HCT116 (cell line): Measurements from ENCODE around the gene HOXB3. TPM values are rescaled to one million over a fixed set of nuclear protein-coding genes. Genes with fewer than 3 reads are reported as not detected.

Source experiments
- ATAC-seq: fragments of 200-7000 bp; cut with Tn5 transposase; 2 replicates; pipeline ENCODE4 v1.9.1; 2020; ENCODE audit warnings: mild to moderate bottlenecking, moderate library complexity
- BruUV-seq: library from RNA; stranded (reverse); fragments of 400-500 nt; replicated peaks from 2 replicates; lab custom pipeline; 2021; lab: Mats Ljungman, UMichigan
- CTCF ChIA-PET: fragments of 300-600 bp; sonication (Branson Sonifier 250); formaldehyde crosslinking; loops from one replicate; lab custom pipeline; 2021; ENCODE audit warnings: antibody characterized with exemption; lab: Charles Lee
- POLR2A ChIA-PET: fragments of 300-600, 350-600 bp; sonication (Branson Sonifier 250); formaldehyde crosslinking; loops from one replicate; lab custom pipeline; 2021; ENCODE audit warnings: antibody characterized with exemption; lab: Charles Lee
- RAD21 ChIA-PET, 2 experiments: fragments of 300-600 bp; sonication (Branson Sonifier 250); formaldehyde crosslinking; loops; one replicate each; lab custom pipeline; 2023; ENCODE audit warnings: low total read pairs in 2 of 2; ENCODE audit not compliant: uncharacterized antibody in 2 of 2, unreplicated experiment in 2 of 2, low non-redundant PET in 1 of 2; lab: Charles Lee
- DNase-seq: peaks from one replicate; pipeline ENCODE4 v3.0.0-alpha.2; 2010; ENCODE audit warnings: low read depth, low spot score
- H2AFZ ChIP-seq: fragments of 200-600 bp; shearing (Covaris generic), sonication (generic); 2 replicates; pipeline ENCODE4 v1.6.1; 2017; ENCODE audit warnings: low read depth, mixed run types, mixed read lengths, antibody characterized with exemption, low read length; ENCODE audit not compliant: poor library complexity, severe bottlenecking
- H3K27ac ChIP-seq: 2 replicates; pipeline ENCODE4 v1.5.1; 2012; ENCODE audit warnings: low read depth, low read length
- H3K27me3 ChIP-seq: fragments of 200-600 bp; sonication (generic); 2 replicates; pipeline ENCODE4 v1.6.1; 2016; ENCODE audit warnings: mixed run types, low read length, mixed read lengths; ENCODE audit not compliant: insufficient read depth
- H3K36me3 ChIP-seq, 2 experiments: fragments of 200-500 bp in 1 of 2; fragments of 200-600 bp in 1 of 2; sonication (Bioruptor generic) in 1 of 2; sonication (generic) in 1 of 2; 2 replicates each; pipeline versions ENCODE4 v1.5.1 to v1.6.1; 2014 to 2016; ENCODE audit warnings: low read length in 2 of 2, inconsistent platforms in 1 of 2, mixed read lengths in 1 of 2, mixed run types in 1 of 2; ENCODE audit not compliant: insufficient read depth in 2 of 2, control insufficient read depth in 1 of 2
- H3K4me1 ChIP-seq, 2 experiments: fragments of 200-600 bp in 1 of 2; sonication (generic) in 1 of 2; 2 replicates each; pipeline versions ENCODE4 v1.5.1 to v1.6.1; 2012 to 2017; ENCODE audit warnings: low read length in 2 of 2, inconsistent platforms in 1 of 2, mild to moderate bottlenecking in 1 of 2, mixed read lengths in 1 of 2, mixed run types in 1 of 2, moderate library complexity in 1 of 2; ENCODE audit not compliant: insufficient read depth in 2 of 2, control insufficient read depth in 1 of 2
- H3K4me2 ChIP-seq: fragments of 200-600 bp; sonication (generic); 2 replicates; pipeline ENCODE4 v1.6.1; 2017; ENCODE audit warnings: mixed run types, low read length, mixed read lengths
- H3K4me3 ChIP-seq, 2 experiments: fragments of 200-600 bp in 1 of 2; sonication (generic) in 1 of 2; replicated peaks in 1 of 2; 2 replicates each; pipeline ENCODE4 v1.5.1; 2011 to 2016; ENCODE audit warnings: low read length in 2 of 2, control low read depth in 1 of 2, low read depth in 1 of 2, mild to moderate bottlenecking in 1 of 2, mixed read lengths in 1 of 2, mixed run types in 1 of 2
- H3K79me2 ChIP-seq: fragments of 200-600 bp; sonication (generic); 2 replicates; pipeline ENCODE4 v1.6.1; 2017; ENCODE audit warnings: mild to moderate bottlenecking, mixed run types, low read length, moderate library complexity, mixed read lengths; ENCODE audit not compliant: insufficient read depth
- H3K9ac ChIP-seq: fragments of 200-600 bp; sonication (generic); 2 replicates; pipeline ENCODE4 v1.6.1; 2016; ENCODE audit warnings: low read length, mixed read lengths
- H3K9me2 ChIP-seq: fragments of 200-600 bp; sonication (generic), shearing (Covaris generic); 2 replicates; pipeline ENCODE4 v1.6.1; 2017; ENCODE audit warnings: mixed run types, mild to moderate bottlenecking, moderate library complexity; ENCODE audit not compliant: insufficient read depth
- H3K9me3 ChIP-seq, 2 experiments: fragments of 200-500 bp in 1 of 2; fragments of 200-600 bp in 1 of 2; sonication (Bioruptor generic) in 1 of 2; sonication (generic) in 1 of 2; 2 replicates each; pipeline ENCODE4 v1.6.1; 2014 to 2017; ENCODE audit warnings: low read length in 2 of 2, mixed read lengths in 2 of 2, inconsistent platforms in 1 of 2, low read depth in 1 of 2, mild to moderate bottlenecking in 1 of 2, mixed run types in 1 of 2, moderate library complexity in 1 of 2; ENCODE audit not compliant: control insufficient read depth in 1 of 2, insufficient read depth in 1 of 2
- H4K20me1 ChIP-seq: fragments of 200-600 bp; sonication (generic), shearing (Covaris generic); 2 replicates; pipeline ENCODE4 v1.6.1; 2017; ENCODE audit warnings: mixed run types, mild to moderate bottlenecking, moderate library complexity; ENCODE audit not compliant: insufficient read depth
- ATF3 ChIP-seq: IDR thresholded peaks from 2 replicates; pipeline ENCODE4 v1.6.1; 2012
- CBX3 ChIP-seq: IDR thresholded peaks from 2 replicates; pipeline ENCODE4 v1.6.1; 2012; ENCODE audit warnings: low read depth
- CEBPB ChIP-seq: IDR thresholded peaks from 2 replicates; pipeline ENCODE4 v1.6.1; 2012; ENCODE audit warnings: low read depth
- EGR1 ChIP-seq: IDR thresholded peaks from 2 replicates; pipeline ENCODE4 v1.6.1; 2012; ENCODE audit warnings: low read depth
- ELF1 ChIP-seq: IDR thresholded peaks from 2 replicates; pipeline ENCODE4 v1.6.1; 2012; ENCODE audit warnings: low read depth, borderline replicate concordance
- EZH2phosphoT487 ChIP-seq: fragments of 200-600 bp; IDR thresholded peaks from 2 replicates; pipeline ENCODE4 v1.6.1; 2018; ENCODE audit warnings: antibody characterized with exemption, borderline replicate concordance
- FOSL1 ChIP-seq: IDR thresholded peaks from 2 replicates; pipeline ENCODE4 v1.6.1; 2012; ENCODE audit warnings: low read depth
- JUND ChIP-seq: IDR thresholded peaks from 2 replicates; pipeline ENCODE4 v1.6.1; 2012
- POLR2A ChIP-seq: IDR thresholded peaks from 2 replicates; pipeline ENCODE4 v1.7.0; 2011; ENCODE audit warnings: borderline replicate concordance; ENCODE audit not compliant: insufficient read depth, insufficient read length; ENCODE audit errors: extremely low read depth
- POLR2AphosphoS5 ChIP-seq: IDR thresholded peaks from 2 replicates; pipeline ENCODE4 v1.6.1; 2011; ENCODE audit warnings: mild to moderate bottlenecking, low read depth, low read length, moderate library complexity
- RAD21 ChIP-seq: IDR thresholded peaks from 2 replicates; pipeline ENCODE4 v1.6.1; 2012; ENCODE audit warnings: low read depth, mild to moderate bottlenecking
- REST ChIP-seq: IDR thresholded peaks from 2 replicates; pipeline ENCODE4 v1.6.1; 2012; ENCODE audit warnings: low read depth
- SIN3A ChIP-seq: IDR thresholded peaks from 2 replicates; pipeline ENCODE4 v1.6.1; 2012; ENCODE audit warnings: low read depth
- SP1 ChIP-seq: IDR thresholded peaks from 2 replicates; pipeline ENCODE4 v1.6.1; 2012; ENCODE audit warnings: low read depth
- SRF ChIP-seq: IDR thresholded peaks from 2 replicates; pipeline ENCODE4 v1.6.1; 2012; ENCODE audit warnings: low read depth
- TCF7L2 ChIP-seq: IDR thresholded peaks from 2 replicates; pipeline ENCODE4 v1.7.0; 2011; ENCODE audit warnings: borderline replicate concordance, inconsistent platforms; ENCODE audit not compliant: insufficient read depth, insufficient read length; ENCODE audit errors: extremely low read depth
- YY1 ChIP-seq: IDR thresholded peaks from 2 replicates; pipeline ENCODE4 v1.6.1; 2011; ENCODE audit warnings: low read length, low read depth, moderate library complexity, mild to moderate bottlenecking; ENCODE audit not compliant: insufficient replicate concordance; ENCODE audit errors: extremely low read depth
- ZFX ChIP-seq: fragments of 450-650 bp; IDR thresholded peaks from 2 replicates; pipeline ENCODE4 v1.6.1; 2017
- ZNF274 ChIP-seq: fragments of 200-500 bp; sonication (Bioruptor generic); IDR thresholded peaks from 2 replicates; pipeline ENCODE4 v1.6.1; 2014; ENCODE audit warnings: mild to moderate bottlenecking, low read depth, low read length, inconsistent platforms
- intact Hi-C: fragments of 100-400 bp; cut with micrococcal nuclease; formaldehyde crosslinking; loops from 2 replicates; pipeline ENCODE4 v1.10.0; 2022
- total RNA-seq: library from RNA; stranded (reverse); gene quantifications from one replicate; pipeline ENCODE4 v1.2.1, GENCODE V29; 2021; ENCODE audit not compliant: unreplicated experiment
- TF ChIP-seq, protein P1 (sequence below): IDR thresholded peaks from 2 replicates; pipeline ENCODE4 v1.6.1; 2012
- TF ChIP-seq, protein P2 (sequence below): IDR thresholded peaks from 2 replicates; pipeline ENCODE4 v1.6.1; 2011; ENCODE audit warnings: mild to moderate bottlenecking, low read length, moderate library complexity; ENCODE audit not compliant: insufficient replicate concordance; ENCODE audit errors: extremely low read depth

HOXB3 gene
- total RNA-seq, 1 experiment from 2014 or later: 19.8 TPM

- TF ChIP-seq POLR2AphosphoS5 (no peak), ATF3 (no peak), EGR1 (no peak), TCF7L2 (no peak), ZNF274 (no peak)
These were observed 20.8 kb downstream of the HOXB3 start (continued) for GRCh38 chr17:48569240-48569582.

GRCh38 chr17:48568499-48569239 lies 21.4 kb downstream of the HOXB3 start:
- no peak overlapping the region for H3K4me2 ChIP-seq
- no peak overlapping the region for H3K4me3 ChIP-seq
- H3K9me2 ChIP-seq: no peaks in the 10 kb centered on the region
- H3K4me1 ChIP-seq: no peaks in the 10 kb centered on the region
- H3K9me3 ChIP-seq: no peaks in the 10 kb centered on the region
- H3K27ac ChIP-seq: no peak overlapping the region
- no peaks in the 10 kb centered on the region for H4K20me1 ChIP-seq
- no peaks in the 10 kb centered on the region for H3K27me3 ChIP-seq
- peaks cover 60% of the 10 kb centered on the region for H3K79me2 ChIP-seq
- DNase-seq (no peak), ATAC-seq (no peak)
- intact Hi-C loops: no loop called here
- H2AFZ ChIP-seq: no peak overlapping the region
- ChIA-PET RAD21 (no interaction called here), POLR2A (no interaction called here), CTCF (no interaction called here)
- H3K36me3 ChIP-seq: no peaks in the 10 kb centered on the region; a peak in 1 of 4 replicates
- BruUV-seq: no TSS peak
- no peak for TF ChIP-seq ZNF274
- TF ChIP-seq SP1: no peak
- TF ChIP-seq ELF1: no peak
- no peak for TF ChIP-seq ZFX
- TF ChIP-seq JUND: no peak
- TF ChIP-seq ATF3: no peak
- TF ChIP-seq, protein P1, sequence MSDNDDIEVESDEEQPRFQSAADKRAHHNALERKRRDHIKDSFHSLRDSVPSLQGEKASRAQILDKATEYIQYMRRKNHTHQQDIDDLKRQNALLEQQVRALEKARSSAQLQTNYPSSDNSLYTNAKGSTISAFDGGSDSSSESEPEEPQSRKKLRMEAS: no peak
- TF ChIP-seq CBX3: no peak
- no peak for TF ChIP-seq SIN3A
- TF ChIP-seq TCF7L2: no peak
- no peak for TF ChIP-seq REST
- TF ChIP-seq EGR1: no peak
- TF ChIP-seq CEBPB: no peak
- TF ChIP-seq RAD21: no peak
- no peak for TF ChIP-seq SRF
- TF ChIP-seq, protein P2, sequence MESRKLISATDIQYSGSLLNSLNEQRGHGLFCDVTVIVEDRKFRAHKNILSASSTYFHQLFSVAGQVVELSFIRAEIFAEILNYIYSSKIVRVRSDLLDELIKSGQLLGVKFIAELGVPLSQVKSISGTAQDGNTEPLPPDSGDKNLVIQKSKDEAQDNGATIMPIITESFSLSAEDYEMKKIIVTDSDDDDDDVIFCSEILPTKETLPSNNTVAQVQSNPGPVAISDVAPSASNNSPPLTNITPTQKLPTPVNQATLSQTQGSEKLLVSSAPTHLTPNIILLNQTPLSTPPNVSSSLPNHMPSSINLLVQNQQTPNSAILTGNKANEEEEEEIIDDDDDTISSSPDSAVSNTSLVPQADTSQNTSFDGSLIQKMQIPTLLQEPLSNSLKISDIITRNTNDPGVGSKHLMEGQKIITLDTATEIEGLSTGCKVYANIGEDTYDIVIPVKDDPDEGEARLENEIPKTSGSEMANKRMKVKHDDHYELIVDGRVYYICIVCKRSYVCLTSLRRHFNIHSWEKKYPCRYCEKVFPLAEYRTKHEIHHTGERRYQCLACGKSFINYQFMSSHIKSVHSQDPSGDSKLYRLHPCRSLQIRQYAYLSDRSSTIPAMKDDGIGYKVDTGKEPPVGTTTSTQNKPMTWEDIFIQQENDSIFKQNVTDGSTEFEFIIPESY: no peak
- no peak for TF ChIP-seq POLR2A
- TF ChIP-seq FOSL1: no peak
- no peak for TF ChIP-seq YY1
- TF ChIP-seq EZH2phosphoT487: no peak
- no peak overlapping the region for H3K9ac ChIP-seq
